ENCODE results near the gene ATM.

Gene ATM

DNA sequence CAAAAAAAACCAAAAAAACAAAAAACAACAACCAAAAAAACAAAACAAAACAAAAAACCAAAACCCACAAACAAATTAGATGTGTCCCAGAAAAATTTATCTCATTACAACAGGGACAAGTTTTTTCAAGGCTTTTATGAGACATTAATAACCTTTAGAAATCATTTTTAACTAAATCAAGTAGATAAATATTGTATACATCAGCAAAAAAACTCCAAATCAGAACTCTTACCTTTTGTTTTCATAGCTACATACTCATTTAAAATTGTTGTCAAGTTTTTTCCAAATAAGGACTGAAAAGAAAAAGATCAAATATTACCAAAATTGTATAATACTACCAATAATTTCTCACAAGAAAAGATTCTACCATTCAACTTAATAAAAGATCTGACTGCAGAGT is 29.1 kb upstream of the ATM start (continued):
- no peak for TF ChIP-seq WT1 (tag by site-specific recombination; IDR thresholded peaks at IDR 0.05)
- no peak for TF ChIP-seq ZBTB26 (tag by site-specific recombination; optimal IDR thresholded peaks at IDR 0.05)
- no peak for TF ChIP-seq AEBP2 (tag by site-specific recombination; IDR thresholded peaks at IDR 0.05; ENCODE audit: borderline replicate concordance)
- no peak for TF ChIP-seq ZNF600 (tag by site-specific recombination; IDR thresholded peaks at IDR 0.05)
- TF ChIP-seq, protein P1, sequence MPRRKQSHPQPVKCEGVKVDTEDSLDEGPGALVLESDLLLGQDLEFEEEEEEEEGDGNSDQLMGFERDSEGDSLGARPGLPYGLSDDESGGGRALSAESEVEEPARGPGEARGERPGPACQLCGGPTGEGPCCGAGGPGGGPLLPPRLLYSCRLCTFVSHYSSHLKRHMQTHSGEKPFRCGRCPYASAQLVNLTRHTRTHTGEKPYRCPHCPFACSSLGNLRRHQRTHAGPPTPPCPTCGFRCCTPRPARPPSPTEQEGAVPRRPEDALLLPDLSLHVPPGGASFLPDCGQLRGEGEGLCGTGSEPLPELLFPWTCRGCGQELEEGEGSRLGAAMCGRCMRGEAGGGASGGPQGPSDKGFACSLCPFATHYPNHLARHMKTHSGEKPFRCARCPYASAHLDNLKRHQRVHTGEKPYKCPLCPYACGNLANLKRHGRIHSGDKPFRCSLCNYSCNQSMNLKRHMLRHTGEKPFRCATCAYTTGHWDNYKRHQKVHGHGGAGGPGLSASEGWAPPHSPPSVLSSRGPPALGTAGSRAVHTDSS (tag by site-specific recombination; IDR thresholded peaks at IDR 0.05), result no peak
- no peak for TF ChIP-seq ZNF2 (tag by site-specific recombination; IDR thresholded peaks at IDR 0.05)
- no peak for TF ChIP-seq GLIS1 (tag by site-specific recombination; IDR thresholded peaks at IDR 0.05)

DNA sequence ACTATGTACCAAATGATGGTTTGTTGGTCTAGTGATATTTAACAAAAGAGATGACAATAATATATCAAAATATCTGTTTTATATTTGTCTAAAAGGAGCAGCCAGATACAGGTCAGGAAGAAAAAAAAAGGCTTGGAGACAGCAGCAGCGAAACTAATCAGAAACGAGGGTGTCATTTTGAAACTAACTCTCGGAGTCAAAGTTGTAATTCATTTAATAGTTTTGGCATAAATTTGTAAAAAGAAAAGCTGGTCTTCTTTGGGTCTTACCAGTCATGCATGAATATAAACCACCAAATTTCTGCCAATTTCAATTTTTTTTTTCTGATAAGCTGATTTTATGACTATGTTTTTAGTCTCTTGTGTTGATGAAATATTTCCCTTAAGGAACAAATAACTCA is 26.0 kb upstream of the ATM start:
- no peak overlapping the region for H3K4me3 ChIP-seq (ENCODE audit: low read depth, low read length)
- ChIA-PET CTCF (interaction anchor here (0.7 kb wide), 1 partner anchor 1582 kb away, joined by 3 read pairs; no protein-coding TSS in a partner anchor), POLR2A (no interaction called here)
- H3K36me3 ChIP-seq (ENCODE audit: control insufficient read depth in 2 of 2, insufficient read depth in 1 of 2, low read length in 2 of 2), result peaks cover 4 to 70% of the 10 kb centered on the region in 2 experiments
- no peak overlapping the region for H3K27ac ChIP-seq (ENCODE audit: extremely low read depth, low read depth, low read length)
- TF ChIP-seq ZNF292 (tag by site-specific recombination; IDR thresholded peaks at IDR 0.05; ENCODE audit: borderline replicate concordance, low read depth) (no peak), ZNF16 (tag by site-specific recombination; IDR thresholded peaks at IDR 0.05; ENCODE audit: low read depth) (no peak), MEIS1 (CRISPR knock-in tag; IDR thresholded peaks at IDR 0.05; ENCODE audit: borderline replicate concordance) (no peak)
- TF ChIP-seq, protein P2, sequence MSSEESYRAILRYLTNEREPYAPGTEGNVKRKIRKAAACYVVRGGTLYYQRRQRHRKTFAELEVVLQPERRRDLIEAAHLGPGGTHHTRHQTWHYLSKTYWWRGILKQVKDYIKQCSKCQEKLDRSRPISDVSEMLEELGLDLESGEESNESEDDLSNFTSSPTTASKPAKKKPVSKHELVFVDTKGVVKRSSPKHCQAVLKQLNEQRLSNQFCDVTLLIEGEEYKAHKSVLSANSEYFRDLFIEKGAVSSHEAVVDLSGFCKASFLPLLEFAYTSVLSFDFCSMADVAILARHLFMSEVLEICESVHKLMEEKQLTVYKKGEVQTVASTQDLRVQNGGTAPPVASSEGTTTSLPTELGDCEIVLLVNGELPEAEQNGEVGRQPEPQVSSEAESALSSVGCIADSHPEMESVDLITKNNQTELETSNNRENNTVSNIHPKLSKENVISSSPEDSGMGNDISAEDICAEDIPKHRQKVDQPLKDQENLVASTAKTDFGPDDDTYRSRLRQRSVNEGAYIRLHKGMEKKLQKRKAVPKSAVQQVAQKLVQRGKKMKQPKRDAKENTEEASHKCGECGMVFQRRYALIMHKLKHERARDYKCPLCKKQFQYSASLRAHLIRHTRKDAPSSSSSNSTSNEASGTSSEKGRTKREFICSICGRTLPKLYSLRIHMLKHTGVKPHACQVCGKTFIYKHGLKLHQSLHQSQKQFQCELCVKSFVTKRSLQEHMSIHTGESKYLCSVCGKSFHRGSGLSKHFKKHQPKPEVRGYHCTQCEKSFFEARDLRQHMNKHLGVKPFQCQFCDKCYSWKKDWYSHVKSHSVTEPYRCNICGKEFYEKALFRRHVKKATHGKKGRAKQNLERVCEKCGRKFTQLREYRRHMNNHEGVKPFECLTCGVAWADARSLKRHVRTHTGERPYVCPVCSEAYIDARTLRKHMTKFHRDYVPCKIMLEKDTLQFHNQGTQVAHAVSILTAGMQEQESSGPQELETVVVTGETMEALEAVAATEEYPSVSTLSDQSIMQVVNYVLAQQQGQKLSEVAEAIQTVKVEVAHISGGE (tag by site-specific recombination; conservative IDR thresholded peaks at IDR 0.05; ENCODE audit: low read depth), result no peak
- no peaks in the 10 kb centered on the region for H3K4me1 ChIP-seq (ENCODE audit: control insufficient read depth, insufficient read depth, low read length)
- H3K9me3 ChIP-seq (ENCODE audit: control insufficient read depth, insufficient read depth, low read depth, low read length), result no peaks in the 10 kb centered on the region

DNA sequence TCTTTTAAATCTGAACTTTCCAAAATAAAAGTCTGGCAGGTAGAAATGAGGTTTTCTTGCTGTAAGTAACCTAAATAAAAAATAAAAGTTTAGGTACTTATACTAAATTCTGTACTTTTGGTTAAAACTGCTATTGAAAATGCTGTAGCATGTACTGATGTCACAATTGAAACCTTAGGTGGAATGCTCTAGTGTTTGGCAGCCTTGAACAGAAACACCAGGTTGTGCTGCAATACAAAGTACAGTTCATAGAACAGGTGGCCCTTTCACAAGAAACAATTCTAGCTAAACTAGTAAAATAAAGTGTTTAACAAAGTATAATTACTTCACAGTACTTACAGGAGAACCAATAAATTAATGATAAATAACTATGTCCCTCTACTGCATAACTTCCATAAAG is 25.5 kb upstream of the ATM start:
- Histone ChIP-seq H3K4me3 (ENCODE audit: low read depth, low read length) (no peak overlapping the region), H3K9me3 (ENCODE audit: control insufficient read depth, insufficient read depth, low read depth, low read length) (no peaks in the 10 kb centered on the region), H3K36me3 (ENCODE audit: control insufficient read depth in 2 of 2, insufficient read depth in 1 of 2, low read length in 2 of 2) (peaks cover 4 to 66% of the 10 kb centered on the region in 2 experiments), H3K4me1 (ENCODE audit: control insufficient read depth, insufficient read depth, low read length) (no peaks in the 10 kb centered on the region), H3K27ac (ENCODE audit: extremely low read depth, low read depth, low read length) (no peak overlapping the region)
- TF ChIP-seq ZNF768 (tag by site-specific recombination; IDR thresholded peaks at IDR 0.05) (no peak), HOXC10 (CRISPR knock-in tag; IDR thresholded peaks at IDR 0.05) (no peak), HOXD13 (CRISPR knock-in tag; IDR thresholded peaks at IDR 0.05; ENCODE audit: borderline replicate concordance) (no peak), ZNF146 (tag by site-specific recombination; IDR thresholded peaks at IDR 0.05) (no peak)
- ChIA-PET POLR2A (no interaction called here), CTCF (interaction anchor here (0.7 kb wide), 1 partner anchor 1581 kb away, joined by 3 read pairs; no protein-coding TSS in a partner anchor)
